ENCODE results near the gene VGLL4.
A peak's percentile ranks its signal among the peaks of the same experiment; 100 is the strongest.

The VGLL4 gene

DNA sequence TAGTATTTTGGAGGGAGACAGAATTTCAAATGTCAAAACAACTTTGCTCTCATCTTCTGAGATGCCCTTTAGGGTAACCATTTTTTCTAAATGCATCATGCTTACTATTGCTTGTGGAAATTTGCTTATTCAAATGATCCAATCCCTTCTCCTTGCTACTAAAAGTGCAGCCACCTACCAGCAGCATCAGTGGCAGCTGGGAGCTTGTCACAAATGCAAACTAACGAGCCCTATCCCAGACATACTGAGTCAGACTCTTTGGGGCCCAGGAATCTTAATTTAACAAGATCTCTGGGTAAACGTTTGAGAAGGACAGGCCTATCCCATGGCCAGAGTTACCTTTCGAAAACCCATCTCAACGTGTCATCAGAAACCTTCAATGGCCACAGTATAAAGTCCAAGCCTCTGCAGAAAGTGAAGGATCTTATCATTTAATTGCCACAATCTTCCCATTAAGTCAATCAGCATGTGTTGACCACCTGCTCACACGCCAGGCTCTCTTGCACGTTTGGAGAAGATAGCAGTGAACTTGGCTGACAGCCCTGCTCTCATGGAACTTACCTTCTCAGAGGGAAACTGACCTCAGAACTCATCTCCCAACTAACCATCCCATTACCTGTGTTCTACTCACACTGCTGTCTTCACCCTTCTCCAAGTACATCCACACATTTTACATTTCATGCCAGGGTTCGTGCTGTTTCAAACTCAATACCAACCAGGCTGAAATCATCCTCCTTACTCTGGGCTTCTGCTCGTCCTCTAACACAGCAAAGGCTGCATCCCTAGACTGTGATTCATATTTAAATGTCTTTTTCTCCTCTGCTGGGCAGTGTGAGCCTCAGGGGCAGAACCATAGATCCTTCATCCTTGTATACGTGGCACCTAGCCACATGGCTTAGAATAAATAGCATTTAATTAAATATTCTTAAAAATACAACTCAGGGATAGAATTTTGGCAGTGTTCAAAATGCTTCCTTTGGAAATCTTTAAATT is 24.8 kb upstream of the VGLL4 start:
- H4K20me1 ChIP-seq (ENCODE audit: insufficient read depth, low read length) = peaks cover 4% of the 10 kb centered on the region; the same call in 1 of the 2 replicates
- ATAC-seq (ENCODE audit: insufficient read depth, low read depth) = no peak
- no peaks in the 10 kb centered on the region for H3K79me2 ChIP-seq (ENCODE audit: insufficient read depth, low read length)
- no peak overlapping the region for H3K27ac ChIP-seq (ENCODE audit: low read length)
- no peaks in the 10 kb centered on the region for H3K36me3 ChIP-seq (ENCODE audit: insufficient read depth, low read length)
- no peaks in the 10 kb centered on the region for H3K4me1 ChIP-seq (ENCODE audit: insufficient read depth, low read length)
- H3K27me3 ChIP-seq (ENCODE audit: insufficient read depth, low read length, poor library complexity) = peaks cover 11% of the 10 kb centered on the region
- H2AFZ ChIP-seq (ENCODE audit: low read depth, low read length) = no peak overlapping the region
- no peak for TF ChIP-seq CTCF (IDR thresholded peaks at IDR 0.05; ENCODE audit: borderline replicate concordance, extremely low read depth, low read length, poor library complexity, severe bottlenecking)
- TF ChIP-seq EZH2 (IDR thresholded peaks at IDR 0.05; ENCODE audit: borderline replicate concordance, low read depth, low read length, severe bottlenecking) = no peak
- H3K4me3 ChIP-seq (ENCODE audit: low read depth in 1 of 2, low read length in 2 of 2) = no peak overlapping the region
- no peaks in the 10 kb centered on the region for H3K9me3 ChIP-seq (ENCODE audit: insufficient read depth, low read length, severe bottlenecking)
- no peak overlapping the region for H3K4me2 ChIP-seq (ENCODE audit: insufficient read depth, low read length)
- no peak overlapping the region for H3K9ac ChIP-seq (ENCODE audit: low read depth, low read length)
- no peak for DNase-seq

- Histone ChIP-seq H3K4me1 (ENCODE audit: insufficient read depth, low read length) (no peaks in the 10 kb centered on the region), H3K9ac (ENCODE audit: low read depth, low read length) (no peak overlapping the region), H3K27me3 (ENCODE audit: insufficient read depth, low read length, poor library complexity) (peaks cover 6% of the 10 kb centered on the region), H3K27ac (ENCODE audit: low read length) (no peak overlapping the region), H3K4me3 (ENCODE audit: low read depth in 1 of 2, low read length in 2 of 2) (no peak overlapping the region), H3K36me3 (ENCODE audit: insufficient read depth, low read length) (no peaks in the 10 kb centered on the region), H3K79me2 (ENCODE audit: insufficient read depth, low read length) (no peaks in the 10 kb centered on the region), H3K4me2 (ENCODE audit: insufficient read depth, low read length) (no peak overlapping the region), H2AFZ (ENCODE audit: low read depth, low read length) (no peak overlapping the region), H4K20me1 (ENCODE audit: insufficient read depth, low read length) (peaks cover 4% of the 10 kb centered on the region; the same call in 1 of the 2 replicates), H3K9me3 (ENCODE audit: insufficient read depth, low read length, severe bottlenecking) (no peaks in the 10 kb centered on the region)
- DNase-seq = no peak
- ATAC-seq (ENCODE audit: insufficient read depth, low read depth) = no peak
- TF ChIP-seq EZH2 (IDR thresholded peaks at IDR 0.05; ENCODE audit: borderline replicate concordance, low read depth, low read length, severe bottlenecking) (no peak), CTCF (IDR thresholded peaks at IDR 0.05; ENCODE audit: borderline replicate concordance, extremely low read depth, low read length, poor library complexity, severe bottlenecking) (no peak)
Measured at GRCh38 chr3:11665331-11665730, 21.6 kb upstream of the VGLL4 start.

DNA sequence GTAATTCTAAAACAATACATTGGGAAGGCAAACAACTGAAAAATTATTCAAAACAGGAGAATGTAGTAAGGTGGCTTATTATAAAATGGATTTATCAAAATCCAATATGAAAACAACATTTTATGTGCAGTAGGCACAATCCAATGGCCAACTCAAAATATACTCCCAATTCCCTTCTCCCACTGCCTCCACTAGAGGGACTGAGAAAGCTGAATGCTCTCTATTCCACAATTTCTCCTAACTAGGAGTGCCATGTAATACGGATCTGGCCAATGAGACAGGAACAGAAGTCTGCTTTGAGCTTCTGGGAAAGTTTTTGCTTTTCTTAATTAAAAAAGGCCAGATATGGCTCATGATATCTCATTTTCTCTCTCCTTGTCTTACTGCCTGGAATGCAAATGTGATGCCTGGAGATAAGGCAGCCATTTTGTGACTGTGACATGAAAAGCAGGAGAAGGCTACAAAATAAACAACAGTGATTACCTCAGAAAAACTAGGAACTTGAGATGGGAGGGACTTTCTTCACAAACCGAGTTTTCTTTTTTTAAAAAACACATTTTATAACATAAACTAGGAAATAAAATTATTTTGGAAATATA is 18.8 kb upstream of the VGLL4 start:
- Histone ChIP-seq H3K27ac (ENCODE audit: low read length) (no peak overlapping the region), H3K4me3 (ENCODE audit: low read depth in 1 of 2, low read length in 2 of 2) (no peak overlapping the region), H3K27me3 (ENCODE audit: insufficient read depth, low read length, poor library complexity) (no peaks in the 10 kb centered on the region), H3K9ac (ENCODE audit: low read depth, low read length) (no peak overlapping the region), H2AFZ (ENCODE audit: low read depth, low read length) (no peak overlapping the region), H3K4me1 (ENCODE audit: insufficient read depth, low read length) (no peaks in the 10 kb centered on the region), H3K79me2 (ENCODE audit: insufficient read depth, low read length) (no peaks in the 10 kb centered on the region), H3K36me3 (ENCODE audit: insufficient read depth, low read length) (no peaks in the 10 kb centered on the region), H3K4me2 (ENCODE audit: insufficient read depth, low read length) (no peak overlapping the region), H3K9me3 (ENCODE audit: insufficient read depth, low read length, severe bottlenecking) (no peaks in the 10 kb centered on the region), H4K20me1 (ENCODE audit: insufficient read depth, low read length) (peaks cover 4% of the 10 kb centered on the region; the same call in 1 of the 2 replicates)
- peak; percentile 32 for TF ChIP-seq CTCF (IDR thresholded peaks at IDR 0.05; ENCODE audit: borderline replicate concordance, extremely low read depth, low read length, poor library complexity, severe bottlenecking)
- no peak for TF ChIP-seq EZH2 (IDR thresholded peaks at IDR 0.05; ENCODE audit: borderline replicate concordance, low read depth, low read length, severe bottlenecking)
- ATAC-seq (ENCODE audit: insufficient read depth, low read depth) (no peak), DNase-seq (no peak)
